SH-SY5Y (cell line): ENCODE results near the gene TOP3A.

Experiments
- GATA2 ChIP-seq: IDR thresholded peaks from 2 replicates; pipeline ENCODE4 v1.6.1; 2011; ENCODE audit warnings: mild to moderate bottlenecking, low read depth, low read length
- GATA3 ChIP-seq: IDR thresholded peaks from 2 replicates; pipeline ENCODE4 v1.6.1; 2011; ENCODE audit warnings: low read depth, mild to moderate bottlenecking, low read length, moderate library complexity

DNA sequence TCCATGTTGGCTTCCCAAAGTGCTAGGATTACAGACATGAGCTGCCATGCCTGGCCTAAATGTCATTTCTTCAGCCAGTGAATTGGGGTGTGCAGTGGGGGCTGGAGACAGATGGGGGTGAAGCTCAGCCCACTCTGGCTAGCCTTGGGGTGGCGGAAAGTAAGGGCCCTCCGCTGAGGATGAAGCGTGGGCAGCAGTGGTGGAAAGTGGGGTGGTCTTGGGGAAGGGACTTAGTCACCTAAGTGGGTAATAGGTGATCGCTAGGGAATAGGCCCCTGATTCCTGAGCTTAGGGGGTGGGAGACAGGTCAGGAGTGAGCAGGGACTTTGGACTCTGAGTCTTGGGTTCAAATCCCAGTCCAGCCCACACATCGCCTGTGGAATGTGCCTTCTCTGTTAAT, 87.2 kb downstream of the TOP3A start:
- no peak for TF ChIP-seq GATA2
- TF ChIP-seq GATA3 = no peak
